Mononuclear cell (primary cell): Measurements from ENCODE around the gene NUMA1. TPM values are rescaled to one million over a fixed set of nuclear protein-coding genes. Genes with fewer than 3 reads are reported as not detected.

Experiments
- H3K27me3 ChIP-seq: 2 replicates; pipeline ENCODE4 v1.6.0; 2011; ENCODE audit warnings: low read length, control low read depth; ENCODE audit not compliant: insufficient read depth
- H3K4me1 ChIP-seq: 2 replicates; pipeline ENCODE4 v1.5.1; 2011; ENCODE audit warnings: mild to moderate bottlenecking, low read length, control low read depth; ENCODE audit not compliant: insufficient read depth
- H3K4me3 ChIP-seq: 2 replicates; pipeline ENCODE4 v1.5.1; 2011; ENCODE audit warnings: mild to moderate bottlenecking, low read length, moderate library complexity
- H3K9me3 ChIP-seq: 2 replicates; pipeline ENCODE4 v1.5.1; 2011; ENCODE audit warnings: low read depth, mild to moderate bottlenecking, control low read depth, low read length
- total RNA-seq: library from RNA; depleted of rRNA; stranded (reverse); fragments of >200 nt; gene quantifications from one replicate; pipeline ENCODE4 v1.2.3, GENCODE V29; 2012

Gene NUMA1
- total RNA-seq, 1 donor: 125 TPM

DNA sequence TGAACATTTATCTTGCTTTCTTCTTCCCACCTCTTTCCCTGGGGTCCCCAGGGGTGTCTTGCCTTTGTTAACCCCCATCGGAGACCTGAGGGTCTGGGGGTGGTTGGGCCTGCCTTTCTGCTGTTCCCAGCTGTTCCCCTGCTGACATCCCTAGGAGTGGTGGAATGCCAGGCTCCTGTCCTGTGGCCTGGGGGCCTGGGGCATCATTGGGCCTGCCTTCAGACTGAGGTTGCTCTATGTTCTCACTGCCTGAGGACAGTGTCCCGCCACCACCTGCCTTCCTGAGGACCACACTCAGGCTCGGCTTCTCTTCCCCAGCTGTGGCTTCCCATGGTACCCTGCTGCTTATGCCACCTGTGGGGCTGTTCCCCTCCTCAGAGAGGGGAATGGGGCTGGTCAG is 82.7 kb downstream of the NUMA1 start:
- Histone ChIP-seq H3K9me3 (no peaks in the 10 kb centered on the region), H3K4me3 (no peak overlapping the region), H3K4me1 (peaks cover 42% of the 10 kb centered on the region), H3K27me3 (no peaks in the 10 kb centered on the region)

DNA sequence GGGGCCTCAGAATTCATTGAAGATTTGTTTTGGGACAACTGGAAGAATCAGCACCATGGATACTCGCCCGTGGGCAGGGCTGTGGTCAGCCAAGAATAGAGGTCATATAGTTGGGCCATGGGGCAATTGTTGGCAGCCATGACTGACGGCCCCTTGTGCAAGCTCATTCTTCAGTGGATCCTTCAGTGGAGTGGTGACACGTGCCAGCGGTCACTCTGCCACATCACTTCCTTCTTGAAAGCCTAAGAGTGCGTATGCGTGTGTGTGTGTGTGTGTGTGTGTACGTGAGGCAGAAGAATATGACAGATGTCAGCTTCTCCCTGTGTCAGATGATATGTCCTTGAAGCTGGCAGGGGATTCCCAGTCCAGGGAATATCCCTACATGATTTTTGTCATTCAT is 83.4 kb downstream of the NUMA1 start:
- H3K27me3 ChIP-seq: no peaks in the 10 kb centered on the region
- no peaks in the 10 kb centered on the region for H3K9me3 ChIP-seq
- peaks cover 47% of the 10 kb centered on the region for H3K4me1 ChIP-seq
- H3K4me3 ChIP-seq: no peak overlapping the region

GRCh38 chr11:71996517-71996916 is 83.8 kb downstream of the NUMA1 start:
- H3K4me3 ChIP-seq: no peak overlapping the region
- no peaks in the 10 kb centered on the region for H3K9me3 ChIP-seq
- peaks cover 51% of the 10 kb centered on the region for H3K4me1 ChIP-seq
- H3K27me3 ChIP-seq: no peaks in the 10 kb centered on the region

- Histone ChIP-seq H3K4me3 (no peak overlapping the region), H3K27me3 (no peaks in the 10 kb centered on the region), H3K9me3 (no peaks in the 10 kb centered on the region), H3K4me1 (peaks cover 56% of the 10 kb centered on the region)
These were observed 84.5 kb downstream of the NUMA1 start for GRCh38 chr11:71995726-71996291.

- H3K27me3 ChIP-seq: no peaks in the 10 kb centered on the region
- H3K4me3 ChIP-seq: no peak overlapping the region
- H3K4me1 ChIP-seq: peaks cover 51% of the 10 kb centered on the region
- H3K9me3 ChIP-seq: no peaks in the 10 kb centered on the region
These were observed 85.6 kb downstream of the NUMA1 start for GRCh38 chr11:71994786-71995185.

GRCh38 chr11:71992136-71992730 is 88.1 kb downstream of the NUMA1 start:
- Histone ChIP-seq H3K4me1 (peaks cover 25% of the 10 kb centered on the region), H3K4me3 (no peak overlapping the region), H3K9me3 (no peaks in the 10 kb centered on the region), H3K27me3 (no peaks in the 10 kb centered on the region)

GRCh38 chr11:71991494-71991893 is 88.8 kb downstream of the NUMA1 start:
- Histone ChIP-seq H3K9me3 (no peaks in the 10 kb centered on the region), H3K4me3 (no peak overlapping the region), H3K27me3 (no peaks in the 10 kb centered on the region), H3K4me1 (peaks cover 23% of the 10 kb centered on the region)

DNA sequence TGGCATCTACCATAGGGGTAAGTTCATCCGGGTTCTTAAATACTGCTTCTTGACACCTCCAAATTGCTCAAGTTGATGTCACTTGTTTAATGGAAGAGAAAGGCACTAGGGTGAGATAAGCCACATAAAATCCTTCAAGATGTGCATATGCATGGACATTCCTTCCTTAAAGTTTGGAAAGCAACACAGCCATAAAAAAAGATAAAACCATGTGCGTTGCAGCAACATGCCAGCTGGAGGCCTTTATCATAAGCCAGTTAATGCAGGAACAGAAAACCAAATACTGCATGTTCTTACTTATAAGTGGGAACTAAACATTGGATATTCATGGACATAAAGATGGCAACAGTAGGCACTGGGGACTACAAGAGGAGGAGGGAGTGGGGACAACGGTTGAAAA is 89.6 kb downstream of the NUMA1 start:
- peaks cover 29% of the 10 kb centered on the region for H3K4me1 ChIP-seq
- H3K27me3 ChIP-seq: no peaks in the 10 kb centered on the region
- no peak overlapping the region for H3K4me3 ChIP-seq
- H3K9me3 ChIP-seq: no peaks in the 10 kb centered on the region

DNA sequence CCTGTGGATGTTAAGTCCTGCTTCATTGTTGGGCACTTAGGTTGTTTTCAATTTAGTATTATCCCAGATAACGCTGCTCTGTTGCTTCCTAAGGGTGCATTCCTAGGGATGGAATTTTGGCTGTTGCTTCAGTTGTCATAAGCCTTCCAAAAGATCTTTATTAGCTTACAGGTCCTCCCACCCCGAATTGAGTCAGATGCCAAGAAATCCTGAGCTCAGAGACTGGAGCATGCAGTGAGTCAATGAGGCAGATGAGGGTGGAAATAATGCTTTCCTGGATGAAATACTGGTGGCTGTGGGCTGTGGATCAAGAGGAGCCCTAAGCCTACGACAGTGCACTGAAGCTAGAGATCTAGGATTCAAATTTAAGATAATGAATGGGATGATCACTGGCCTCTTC is 92.3 kb downstream of the NUMA1 start:
- H3K27me3 ChIP-seq: no peaks in the 10 kb centered on the region
- peaks cover 35% of the 10 kb centered on the region for H3K4me1 ChIP-seq
- H3K9me3 ChIP-seq: no peaks in the 10 kb centered on the region
- H3K4me3 ChIP-seq: no peak overlapping the region

DNA sequence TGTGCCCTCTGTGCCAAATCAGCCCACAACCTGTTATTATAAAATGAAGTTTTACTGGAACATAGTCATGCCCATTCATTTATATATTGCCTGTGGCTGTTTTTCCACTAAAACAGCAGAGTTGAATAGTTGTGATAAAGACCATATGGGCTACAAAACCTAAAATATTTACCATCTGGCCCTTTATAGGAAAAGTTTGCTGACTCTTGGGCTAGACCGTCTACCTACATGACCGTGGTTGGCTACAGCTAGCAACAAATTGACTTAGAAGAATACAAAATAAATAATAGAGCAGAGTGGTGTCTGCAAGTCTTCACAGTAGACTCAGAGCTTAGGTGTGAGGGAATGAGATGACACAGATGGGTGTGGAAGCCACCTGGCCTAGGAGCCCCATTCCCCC is 92.8 kb downstream of the NUMA1 start:
- Histone ChIP-seq H3K4me1 (peaks cover 33% of the 10 kb centered on the region), H3K27me3 (no peaks in the 10 kb centered on the region)

GRCh38 chr11:71986131-71986530 is 94.2 kb downstream of the NUMA1 start:
- no peak overlapping the region for H3K4me3 ChIP-seq
- H3K4me1 ChIP-seq: peaks cover 23% of the 10 kb centered on the region
- H3K9me3 ChIP-seq: no peaks in the 10 kb centered on the region
- no peaks in the 10 kb centered on the region for H3K27me3 ChIP-seq

More for the DNA sequence above, 92.8 kb downstream of the NUMA1 start:
- no peaks in the 10 kb centered on the region for H3K9me3 ChIP-seq
- no peak overlapping the region for H3K4me3 ChIP-seq

DNA sequence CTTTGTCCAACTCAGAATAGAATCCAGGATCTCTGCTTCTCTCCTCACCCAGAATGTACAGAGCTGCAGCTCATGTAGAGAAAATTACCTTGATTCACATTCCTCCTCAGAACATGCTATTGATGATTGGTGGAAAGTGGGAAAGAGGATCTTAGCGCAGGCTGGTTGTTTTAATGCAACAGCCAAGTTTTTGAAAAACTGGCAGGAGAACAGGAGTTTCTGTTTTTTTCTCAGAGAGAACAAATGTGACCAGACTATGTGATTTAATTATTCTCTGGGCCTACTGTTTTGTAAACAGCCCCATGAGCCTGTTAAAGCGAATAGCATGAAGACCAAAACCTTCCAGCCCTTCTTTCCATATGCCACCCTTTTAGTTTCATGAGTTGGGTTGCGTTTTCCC is 100.7 kb downstream of the NUMA1 start:
- Histone ChIP-seq H3K4me3 (no peak overlapping the region), H3K9me3 (no peaks in the 10 kb centered on the region), H3K27me3 (no peaks in the 10 kb centered on the region), H3K4me1 (peaks cover 9% of the 10 kb centered on the region)

DNA sequence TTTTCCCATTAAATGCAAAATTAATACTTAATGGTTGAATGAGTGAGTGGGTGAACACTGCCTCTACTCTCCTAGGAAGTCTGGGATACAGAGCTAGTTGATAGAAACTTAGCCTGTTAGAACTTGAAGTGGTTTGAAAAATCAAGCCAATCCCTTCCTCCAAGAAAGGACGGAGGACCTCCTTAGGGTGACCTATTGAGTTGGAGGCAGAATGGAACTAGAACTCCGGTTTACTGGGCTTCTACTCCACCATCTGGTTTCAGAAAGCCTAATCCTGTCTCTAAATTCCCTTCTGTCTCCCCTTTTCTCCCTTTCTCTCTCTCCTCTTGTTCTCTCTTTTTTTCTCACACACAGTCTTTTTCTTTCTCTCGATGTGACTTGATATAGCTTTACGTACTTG is 101.2 kb downstream of the NUMA1 start:
- Histone ChIP-seq H3K4me1 (peaks cover 9% of the 10 kb centered on the region), H3K9me3 (no peaks in the 10 kb centered on the region), H3K4me3 (no peak overlapping the region), H3K27me3 (no peaks in the 10 kb centered on the region)

DNA sequence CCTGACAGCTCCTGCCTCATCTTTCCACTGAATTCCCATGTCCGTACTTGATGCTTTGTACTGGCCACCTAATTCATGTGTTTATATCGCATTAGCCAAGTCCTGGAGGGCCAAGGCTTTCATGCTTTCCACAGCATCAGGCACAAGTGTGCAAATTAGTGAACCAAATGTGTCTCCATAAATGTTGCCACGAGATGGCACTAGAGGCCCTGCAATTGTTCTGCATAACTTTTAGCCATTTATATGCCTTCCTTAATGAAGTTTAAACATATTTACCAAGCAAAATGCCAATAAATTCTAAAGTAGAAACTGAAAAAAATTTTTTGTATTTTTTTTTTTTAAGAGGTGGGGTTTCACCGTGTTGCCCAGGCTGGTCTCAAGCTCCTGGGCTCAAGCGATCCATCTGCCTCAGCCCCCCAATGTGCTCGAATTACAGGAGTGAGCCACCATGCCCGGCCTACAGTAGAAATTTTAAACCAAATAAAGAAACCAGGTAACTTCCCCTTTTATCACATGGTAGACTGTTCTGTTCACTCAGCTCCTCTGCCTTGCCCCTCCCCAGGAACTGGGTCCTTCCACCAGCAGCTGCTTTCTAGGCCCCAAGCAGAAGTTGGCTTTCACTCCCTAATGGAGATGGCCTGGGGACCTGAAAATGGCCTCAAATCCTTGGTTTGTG is 102.5 kb downstream of the NUMA1 start:
- Histone ChIP-seq H3K9me3 (no peaks in the 10 kb centered on the region), H3K4me3 (no peak overlapping the region), H3K27me3 (no peaks in the 10 kb centered on the region), H3K4me1 (peaks cover 9% of the 10 kb centered on the region)

GRCh38 chr11:71977090-71977489 is 103.3 kb downstream of the NUMA1 start:
- Histone ChIP-seq H3K27me3 (no peaks in the 10 kb centered on the region), H3K4me1 (peaks cover 9% of the 10 kb centered on the region), H3K4me3 (no peak overlapping the region), H3K9me3 (no peaks in the 10 kb centered on the region)

DNA sequence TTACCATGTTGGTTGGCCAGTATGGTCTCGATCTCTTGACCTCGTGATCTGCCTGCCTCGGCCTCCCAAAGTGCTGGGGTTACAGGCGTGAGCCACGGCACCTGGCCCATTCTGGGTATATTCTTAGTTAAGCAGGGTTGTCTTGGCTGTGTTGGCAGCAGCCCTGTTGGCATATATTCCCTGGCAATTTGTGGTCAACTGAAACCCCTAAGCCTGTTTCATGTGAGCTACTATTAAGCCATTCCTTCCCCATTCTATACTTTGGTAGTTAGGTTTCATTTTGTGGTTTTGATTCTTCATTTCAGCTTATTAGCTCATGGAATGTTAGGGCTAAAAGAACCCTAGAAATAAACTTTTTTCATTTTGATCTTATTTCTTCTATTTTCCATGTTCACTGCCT is 103.8 kb downstream of the NUMA1 start:
- peaks cover 9% of the 10 kb centered on the region for H3K4me1 ChIP-seq
- H3K9me3 ChIP-seq: no peaks in the 10 kb centered on the region
- no peaks in the 10 kb centered on the region for H3K27me3 ChIP-seq
- no peak overlapping the region for H3K4me3 ChIP-seq
